DND-41 (cell line): ENCODE results near the gene SIK1.
"Not testable (repeated sequence)": the region's sequence is repeated elsewhere in the genome, so short reads cannot be mapped to it uniquely, and the experiment has no call there.

Source experiments
- CTCF ChIP-seq: IDR thresholded peaks from 2 replicates; pipeline ENCODE4 v1.5.1; 2012; ENCODE audit warnings: borderline replicate concordance, low read length, moderate library complexity, mild to moderate bottlenecking; ENCODE audit not compliant: poor library complexity, severe bottlenecking; ENCODE audit errors: extremely low read depth
- EZH2 ChIP-seq: IDR thresholded peaks from 3 replicates; pipeline ENCODE4 v1.6.1; 2012; ENCODE audit warnings: borderline replicate concordance, low read depth, mild to moderate bottlenecking, moderate library complexity, low read length, inconsistent platforms; ENCODE audit not compliant: severe bottlenecking

GRCh38 chr21:43462932-43463331 is 36.0 kb upstream of the SIK1 start:
- not testable (repeated sequence) for TF ChIP-seq CTCF, EZH2
